ENCODE measurements around the gene RTP5.
"Not testable (repeated sequence)": the region's sequence is repeated elsewhere in the genome, so short reads cannot be mapped to it uniquely, and the experiment has no call there.

RTP5 gene

DNA sequence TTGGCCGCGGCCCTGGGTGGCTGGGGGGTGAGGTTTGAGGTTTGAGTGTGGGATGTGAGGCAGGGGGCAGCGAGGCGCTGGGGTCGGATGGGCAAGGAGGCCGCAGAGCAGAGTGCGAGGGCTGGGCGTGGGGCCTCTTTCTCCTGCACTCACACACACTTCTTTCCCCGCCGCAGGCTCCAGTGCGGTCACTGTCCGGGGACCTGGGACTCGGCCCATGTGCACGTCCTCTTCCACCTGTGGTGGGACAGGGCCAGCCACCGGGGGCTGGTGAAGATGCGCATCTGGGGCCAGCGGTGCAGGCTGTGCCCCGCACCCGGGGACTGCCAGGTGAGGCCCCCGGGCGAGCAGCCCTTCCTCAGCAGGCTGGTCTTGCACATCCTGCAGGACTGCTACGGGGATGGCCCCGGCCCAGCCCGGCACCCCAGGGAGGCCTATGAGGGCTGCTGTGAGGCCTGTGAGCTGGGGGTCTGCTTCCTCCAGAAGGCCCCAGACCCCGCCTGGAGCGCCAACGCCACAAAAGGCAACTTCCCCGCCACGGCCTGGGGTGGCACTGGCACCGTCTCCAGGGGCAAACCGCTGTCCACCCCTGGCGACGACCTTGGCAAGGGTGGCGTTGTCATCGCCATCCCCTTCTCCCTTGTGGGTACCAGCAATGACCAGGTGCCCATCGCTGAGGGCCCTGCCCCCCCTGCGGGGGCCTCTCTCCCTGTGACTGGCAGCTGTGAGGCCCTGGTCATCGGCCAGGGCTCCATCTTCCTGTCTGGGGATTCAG lies 2.2 kb downstream of the RTP5 start:
- no peak for DNase-seq

DNA sequence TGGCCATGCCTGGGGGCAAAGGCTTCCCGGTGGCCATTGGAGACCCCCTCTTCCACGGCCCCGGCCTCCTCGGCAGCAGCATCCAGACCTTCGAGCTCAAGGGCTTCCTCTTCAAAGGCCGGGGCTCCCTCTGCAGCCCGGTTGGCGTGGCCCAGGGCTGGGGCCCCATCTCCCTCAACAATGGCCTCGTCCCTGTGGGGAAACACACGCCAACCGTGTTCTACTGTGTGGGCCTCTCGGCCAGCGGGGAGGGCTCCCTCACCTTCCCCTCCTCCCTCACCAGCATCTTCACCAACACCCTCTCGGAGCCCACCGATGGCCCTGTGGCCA lies 2.7 kb downstream of the RTP5 start:
- DNase-seq, result no peak

DNA sequence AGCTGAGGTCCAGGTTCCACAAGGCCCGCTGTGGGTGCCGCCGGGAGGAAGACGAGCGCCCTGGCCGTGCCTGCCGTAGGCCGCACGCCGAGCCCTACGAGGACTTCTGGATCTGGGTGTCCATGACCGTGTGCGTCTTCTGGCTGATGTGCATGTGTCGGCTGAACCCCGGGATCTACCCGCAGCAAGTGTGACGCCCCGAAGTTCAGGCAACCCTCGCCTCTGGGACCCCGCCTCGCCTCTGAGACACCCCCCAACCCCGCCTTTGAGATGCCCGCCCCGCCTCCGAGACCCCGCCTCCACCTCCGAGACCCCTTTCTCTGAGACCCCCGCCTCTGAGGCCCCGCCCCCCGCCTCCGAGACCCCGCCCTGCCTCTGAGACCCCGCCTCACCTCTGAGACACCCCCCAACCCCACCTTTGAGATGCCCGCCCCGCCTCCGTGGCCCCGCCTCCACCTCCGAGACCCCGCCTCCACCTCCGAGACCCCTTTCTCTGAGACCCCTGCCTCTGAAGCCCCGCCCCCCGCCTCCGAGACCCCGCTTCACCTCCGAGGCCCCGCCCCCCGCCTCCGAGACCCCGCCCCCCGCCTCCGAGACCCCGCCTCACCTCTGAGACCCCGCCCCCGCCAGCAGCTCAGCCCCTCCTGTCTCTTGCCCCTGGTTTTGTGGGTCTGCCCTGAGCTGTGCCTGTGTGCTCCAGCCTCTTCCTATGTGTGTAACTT lies 3.7 kb downstream of the RTP5 start:
- DNase-seq, result no peak

DNA sequence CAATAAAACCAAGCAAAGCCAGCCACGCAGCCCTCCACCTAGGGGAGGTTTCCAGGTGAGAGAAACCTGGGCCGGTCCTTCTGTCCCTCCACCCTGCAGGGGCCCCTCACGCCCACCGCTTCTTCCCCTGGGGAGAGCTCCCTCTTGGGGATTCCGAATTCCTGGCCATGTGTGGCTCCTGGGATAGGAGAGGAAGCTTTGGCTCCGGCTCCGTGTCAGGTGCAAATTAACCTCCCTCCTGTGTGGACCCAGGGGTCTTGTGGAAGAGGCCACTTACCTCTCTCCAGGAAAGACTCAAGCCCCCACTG lies 4.2 kb downstream of the RTP5 start:
- no peak for DNase-seq

DNA sequence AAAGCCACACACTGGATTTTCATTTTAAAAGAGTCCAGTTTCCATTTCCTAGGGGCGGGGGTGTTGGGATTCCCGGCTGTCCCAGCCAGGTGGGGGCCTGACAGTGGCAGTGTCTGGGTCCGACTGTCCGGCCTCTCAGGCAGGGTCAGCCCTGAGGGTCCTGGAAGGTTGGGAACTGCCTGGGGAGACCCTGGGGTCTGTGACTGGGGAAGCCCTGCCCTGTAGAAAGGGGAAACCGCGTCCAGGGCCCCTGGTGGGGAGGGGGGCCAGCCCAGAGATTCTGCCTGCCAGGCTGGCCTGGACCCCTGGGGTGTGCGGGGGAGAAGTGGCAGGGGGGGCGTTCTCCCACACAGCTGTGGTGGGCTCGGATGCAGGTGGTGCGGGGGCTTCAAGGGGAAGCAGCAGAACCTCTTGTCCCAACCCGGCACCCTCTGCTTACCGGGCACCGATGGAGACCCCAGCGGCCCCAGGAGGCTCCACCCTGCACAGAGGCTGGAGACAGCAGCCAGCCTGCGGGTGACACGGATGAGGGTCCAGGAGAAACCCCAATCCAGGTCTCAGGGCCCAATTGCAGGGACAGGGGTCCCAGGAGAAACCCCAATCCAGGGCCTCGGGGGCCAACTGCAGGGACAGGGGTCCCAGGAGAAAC lies 4.9 kb downstream of the RTP5 start:
- DNase-seq, result no peak

DNA sequence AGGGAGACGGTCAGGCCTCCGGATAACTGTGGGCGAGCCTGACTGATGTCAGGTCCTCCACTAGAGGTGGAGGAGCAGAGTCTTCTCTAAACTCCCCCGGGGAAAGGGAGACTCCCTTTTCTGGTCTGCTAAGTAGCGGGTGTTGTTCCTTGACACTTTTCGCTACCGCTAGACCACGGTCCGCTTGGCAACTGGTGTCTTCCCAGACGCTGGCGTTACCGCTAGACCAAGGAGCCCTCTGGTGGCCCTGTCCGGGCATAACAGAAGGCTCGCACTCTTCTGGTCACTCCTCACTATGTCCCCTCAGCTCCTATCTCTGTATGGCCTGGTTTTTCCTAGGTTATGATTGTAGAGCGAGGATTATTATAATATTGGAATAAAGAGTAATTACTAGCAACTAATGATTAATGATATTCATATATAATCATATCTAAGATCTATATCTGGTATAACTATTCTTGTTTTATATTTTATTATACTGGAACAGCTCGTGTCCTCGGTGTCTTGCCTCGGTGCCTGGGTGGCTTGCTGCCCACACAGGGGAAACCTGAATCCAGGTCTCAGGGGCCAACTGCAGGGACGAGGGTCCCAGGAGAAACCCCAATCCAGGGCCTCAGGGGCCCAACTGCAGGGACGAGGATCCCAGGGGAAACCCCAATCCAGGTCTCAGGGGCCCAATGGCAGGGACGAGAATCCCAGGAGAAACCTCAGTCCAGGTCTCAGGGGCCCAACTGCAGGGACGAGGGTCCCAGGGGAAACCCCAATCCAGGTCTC lies 6.4 kb downstream of the RTP5 start:
- DNase-seq, result not testable (repeated sequence)

DNA sequence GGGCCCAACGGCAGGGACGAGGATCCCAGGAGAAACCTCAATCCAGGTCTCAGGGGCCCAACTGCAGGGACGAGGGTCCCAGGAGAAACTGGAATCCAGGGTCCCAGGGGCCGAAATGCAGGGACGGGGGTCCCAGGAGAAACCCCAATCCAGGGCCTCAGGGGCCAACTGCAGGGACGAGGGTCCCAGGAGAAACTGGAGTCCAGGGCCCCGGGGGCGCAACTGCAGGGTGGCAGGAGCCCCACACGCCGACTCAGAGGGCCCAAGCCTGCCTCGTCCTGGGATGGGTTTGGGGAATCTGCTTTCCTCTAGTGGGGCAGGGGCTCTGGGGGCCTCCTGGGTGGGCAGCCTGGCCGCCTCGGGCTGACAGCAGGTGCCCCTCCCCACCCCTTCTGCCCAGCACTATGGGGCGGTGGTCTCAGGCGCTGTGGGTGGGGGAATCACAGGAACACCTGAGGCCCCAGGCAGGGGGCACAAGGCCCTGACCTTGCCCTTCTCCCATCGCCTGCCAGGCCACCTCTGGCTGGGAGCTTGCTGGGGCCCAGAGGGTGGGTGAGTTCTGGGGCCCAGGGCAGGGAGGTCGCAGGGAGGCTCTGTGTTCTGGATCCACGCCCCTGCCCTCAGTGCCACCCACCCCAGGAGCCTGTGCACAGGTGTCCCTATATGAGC lies 7.1 kb downstream of the RTP5 start:
- no peak for DNase-seq

DNA sequence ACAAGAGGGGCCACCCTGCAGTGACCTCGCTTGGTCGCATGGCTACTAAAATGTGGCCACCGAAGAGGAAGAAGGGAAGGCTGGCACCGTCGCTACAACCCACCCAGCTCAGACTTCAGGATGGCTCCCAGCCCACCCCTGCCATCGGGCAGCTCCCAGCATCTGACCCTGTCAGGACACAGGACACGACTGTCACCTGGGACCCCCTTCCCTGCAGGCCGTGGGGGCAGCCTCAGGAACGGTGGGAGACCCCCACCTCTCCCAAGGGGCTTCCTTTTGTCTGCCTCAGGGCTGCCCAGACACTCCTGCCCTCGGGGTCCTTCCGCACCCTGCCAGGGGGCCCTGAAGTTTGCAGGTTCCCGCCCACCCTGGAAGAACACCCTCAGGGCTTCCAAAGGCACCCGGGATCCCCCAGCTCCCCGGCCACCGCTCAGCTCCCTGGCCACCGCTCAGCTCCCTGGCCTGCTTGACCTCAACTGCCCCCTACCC lies 7.7 kb downstream of the RTP5 start:
- DNase-seq, result no peak

DNA sequence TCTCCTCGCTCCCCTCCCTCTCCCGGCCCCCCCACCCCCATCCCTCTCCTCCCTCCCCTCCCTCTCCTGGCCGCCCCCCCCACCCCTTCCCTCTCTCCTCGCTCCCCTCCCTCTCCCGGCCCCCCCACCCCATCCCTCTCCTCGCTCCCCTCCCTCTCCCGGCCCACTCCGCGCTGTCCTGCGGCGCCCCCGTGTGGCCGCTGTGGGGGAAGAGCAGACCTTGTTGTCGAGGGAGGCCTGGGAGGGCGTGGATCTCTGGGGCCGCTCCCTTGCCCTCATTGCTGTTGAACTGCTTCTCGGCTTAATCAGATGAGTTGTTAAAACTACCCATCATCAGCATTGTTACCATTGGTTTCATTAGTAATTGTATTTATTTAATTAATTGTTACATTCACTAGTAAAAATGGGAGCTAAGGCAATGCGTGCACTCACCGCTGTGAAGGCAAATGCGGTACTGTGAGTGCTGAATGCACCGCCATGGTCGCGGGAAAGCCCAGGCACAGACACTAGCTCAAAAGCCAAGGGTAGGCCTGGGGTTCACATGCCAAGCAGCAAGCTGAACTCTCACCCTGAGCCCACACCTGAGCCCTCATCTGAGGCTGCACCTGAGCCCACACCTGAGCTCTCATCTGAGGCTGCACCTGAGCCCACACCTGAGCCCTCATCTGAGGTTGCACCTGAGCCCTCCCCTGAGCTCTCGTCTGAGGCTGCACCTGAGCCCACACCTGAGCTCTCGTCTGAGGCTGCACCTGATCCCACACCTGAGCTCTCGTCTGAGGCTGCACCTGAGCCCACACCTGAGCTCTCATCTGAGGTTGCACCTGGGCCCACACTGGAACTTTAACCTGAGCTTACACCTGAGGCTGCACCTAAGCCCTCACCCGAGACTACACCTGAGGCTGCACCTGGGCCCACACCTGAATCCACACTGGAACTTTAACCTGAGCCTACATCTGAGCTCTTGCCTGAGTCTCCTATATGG lies 8.8 kb downstream of the RTP5 start:
- peak; percentile 80 for DNase-seq

DNA sequence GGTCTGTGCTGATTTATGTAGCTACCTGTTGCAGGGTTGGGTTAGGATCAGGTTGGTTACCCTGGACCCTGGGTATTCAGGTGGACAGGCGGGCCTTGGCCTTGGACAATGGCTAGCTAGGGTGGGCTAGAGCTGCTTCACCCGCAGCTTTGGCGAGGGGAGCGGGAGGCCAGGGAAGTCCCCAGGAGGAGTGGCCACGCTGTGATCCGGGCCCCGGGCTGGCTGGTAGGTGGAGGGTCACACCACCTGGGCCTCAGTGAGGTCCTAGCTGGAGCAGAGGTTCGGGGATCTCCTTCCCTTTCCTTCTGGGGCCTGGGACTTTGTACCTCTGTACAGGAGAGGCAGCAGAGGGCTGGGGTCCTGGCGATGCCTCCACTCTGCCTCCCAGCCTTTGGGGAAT lies 9.8 kb downstream of the RTP5 start:
- no peak for DNase-seq

DNA sequence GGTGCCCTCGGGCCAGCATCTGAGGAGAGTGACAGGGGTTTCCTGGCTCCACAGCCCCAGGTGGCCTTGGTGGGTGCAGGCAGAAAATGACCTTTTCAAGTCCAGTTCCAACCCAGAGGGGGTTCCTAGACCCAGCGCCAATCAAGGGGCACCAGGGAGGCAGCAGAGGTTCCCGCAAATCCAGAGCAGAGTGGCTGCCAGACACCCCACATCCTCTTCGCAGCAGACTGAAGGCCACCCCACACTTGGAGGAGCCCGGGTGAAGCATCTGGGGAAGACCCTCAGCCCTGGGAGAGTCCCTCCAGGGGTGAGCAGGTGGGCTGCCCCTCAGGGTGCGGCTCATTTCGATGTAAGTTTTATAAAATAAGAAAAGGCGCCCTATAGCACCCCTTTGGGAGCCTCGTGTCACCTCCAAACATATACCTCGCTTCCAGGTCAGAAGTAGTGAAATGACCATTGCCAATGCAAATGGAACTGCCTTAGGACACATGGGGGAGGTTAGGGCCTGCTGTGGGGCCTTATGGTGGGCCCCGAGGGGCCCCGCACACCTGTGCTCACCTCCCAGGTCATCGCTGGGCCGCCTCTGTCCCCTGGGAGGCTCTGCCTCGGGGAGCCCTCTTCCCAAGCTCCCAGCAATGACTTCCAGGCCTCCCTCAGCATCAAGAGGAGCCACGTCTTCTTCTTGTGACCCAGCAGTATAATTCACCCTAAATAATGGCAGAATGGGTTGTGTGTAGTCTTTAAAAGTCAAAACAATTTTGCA lies 11.0 kb downstream of the RTP5 start:
- no peak for DNase-seq

DNA sequence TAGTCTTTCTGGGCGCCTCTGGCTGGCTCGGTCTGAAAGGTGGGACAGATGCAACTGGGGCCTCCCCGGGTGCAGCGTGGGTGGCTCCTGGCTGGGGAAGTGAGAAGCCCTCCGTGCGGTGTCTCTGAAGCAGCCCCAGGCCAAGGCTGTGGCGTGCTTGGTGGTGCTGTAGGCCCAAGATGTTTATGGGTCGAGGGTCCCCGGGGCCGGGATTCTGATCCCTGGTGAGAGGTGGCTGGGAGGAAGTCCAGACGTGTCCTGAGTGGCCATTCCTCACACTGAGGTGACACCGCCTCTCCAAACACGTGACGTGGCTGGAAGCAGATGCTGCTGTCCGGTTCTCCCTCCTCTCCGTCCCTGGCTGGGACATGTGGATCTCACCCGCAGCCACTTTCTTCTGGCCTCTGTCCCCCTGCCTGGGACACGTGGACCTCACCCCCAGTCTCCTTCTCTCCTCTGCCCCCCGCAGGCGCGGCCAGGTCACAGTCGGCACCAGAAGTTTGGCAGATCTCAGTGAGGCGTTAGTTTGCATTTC lies 12.6 kb downstream of the RTP5 start:
- DNase-seq, result peak; percentile 76

DNA sequence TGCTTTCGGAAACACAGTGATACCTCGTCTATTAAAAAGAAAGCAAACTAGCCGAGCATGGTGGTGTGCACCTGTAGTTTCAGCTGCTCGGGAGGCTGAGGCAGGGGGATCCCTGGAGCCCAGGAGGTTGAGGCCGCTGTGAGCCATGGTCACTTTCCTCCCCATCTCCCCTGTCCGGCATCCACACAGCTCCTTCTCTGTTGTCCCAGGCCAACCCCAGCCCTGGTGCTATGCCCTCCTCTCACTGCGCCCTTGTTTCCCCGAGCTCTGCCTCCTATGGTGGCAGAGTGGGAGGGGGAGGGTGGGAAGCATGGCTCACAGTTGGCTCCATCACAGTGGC lies 15.4 kb downstream of the RTP5 start:
- DNase-seq, result no peak

DNA sequence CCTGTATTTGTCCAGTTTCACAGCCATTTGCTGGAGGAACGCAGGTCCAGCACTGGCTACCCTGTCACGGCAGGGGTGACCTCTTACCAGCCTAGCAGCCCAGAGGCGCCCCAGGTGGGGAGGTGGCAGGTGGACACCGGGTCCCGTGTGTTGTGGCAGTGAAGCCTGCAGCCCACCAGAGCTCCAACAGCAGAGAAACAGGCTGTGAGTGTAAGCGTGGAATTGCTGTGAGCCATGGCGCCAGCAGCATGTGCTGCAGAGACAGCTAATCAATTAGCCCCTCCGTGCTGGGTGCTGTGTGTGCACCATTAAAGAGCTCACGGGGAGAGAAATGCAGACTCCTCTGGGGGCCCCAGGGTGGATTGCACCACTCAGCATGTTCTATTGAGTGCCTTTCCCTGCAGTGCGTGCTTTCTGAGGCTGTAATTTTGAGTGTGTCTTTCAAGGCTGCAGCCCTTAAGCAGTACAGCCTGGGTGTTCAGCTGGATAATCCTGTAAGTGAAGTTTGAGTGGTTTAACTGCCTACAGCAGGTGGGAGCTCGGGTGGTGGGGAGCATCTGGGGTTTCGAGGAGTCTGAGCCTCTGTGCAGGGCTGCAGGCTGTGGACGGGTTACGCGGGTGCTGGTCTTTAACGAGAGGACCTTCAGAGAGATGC lies 15.9 kb downstream of the RTP5 start:
- DNase-seq, result no peak

DNA sequence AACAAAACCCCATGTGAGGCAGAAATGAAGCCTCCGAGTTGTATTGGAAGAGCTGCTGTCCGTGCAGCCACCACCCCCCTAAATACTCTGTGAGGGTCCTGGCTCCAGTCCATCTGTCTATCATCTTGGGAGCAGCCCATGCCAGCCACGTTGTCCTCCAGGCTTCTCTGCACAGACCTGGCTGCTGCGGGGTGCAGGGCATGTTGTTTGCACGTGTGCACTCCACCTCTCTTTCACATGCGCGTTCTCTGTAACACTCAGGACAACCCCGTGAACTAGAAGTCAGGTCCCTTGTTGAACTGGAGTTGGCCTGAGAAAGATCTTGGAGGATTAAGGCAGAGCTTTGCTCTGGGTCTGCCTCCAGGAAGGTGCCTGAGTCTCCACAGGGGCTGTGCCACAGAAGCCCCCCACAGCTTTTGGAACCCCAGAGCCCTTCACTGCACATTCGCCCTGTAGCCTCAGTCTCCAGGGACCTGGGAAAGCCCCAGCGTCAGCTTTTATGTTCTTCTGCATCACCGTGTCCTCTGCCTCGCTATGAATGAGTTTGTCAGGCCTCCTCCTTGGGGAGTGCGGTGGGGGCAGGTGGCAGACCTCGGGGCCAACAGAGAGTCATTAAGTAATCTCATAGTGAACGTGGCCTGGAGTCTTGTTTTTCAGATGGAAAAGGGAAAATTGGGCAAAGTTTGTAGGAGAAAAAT lies 16.6 kb downstream of the RTP5 start:
- DNase-seq, result no peak

DNA sequence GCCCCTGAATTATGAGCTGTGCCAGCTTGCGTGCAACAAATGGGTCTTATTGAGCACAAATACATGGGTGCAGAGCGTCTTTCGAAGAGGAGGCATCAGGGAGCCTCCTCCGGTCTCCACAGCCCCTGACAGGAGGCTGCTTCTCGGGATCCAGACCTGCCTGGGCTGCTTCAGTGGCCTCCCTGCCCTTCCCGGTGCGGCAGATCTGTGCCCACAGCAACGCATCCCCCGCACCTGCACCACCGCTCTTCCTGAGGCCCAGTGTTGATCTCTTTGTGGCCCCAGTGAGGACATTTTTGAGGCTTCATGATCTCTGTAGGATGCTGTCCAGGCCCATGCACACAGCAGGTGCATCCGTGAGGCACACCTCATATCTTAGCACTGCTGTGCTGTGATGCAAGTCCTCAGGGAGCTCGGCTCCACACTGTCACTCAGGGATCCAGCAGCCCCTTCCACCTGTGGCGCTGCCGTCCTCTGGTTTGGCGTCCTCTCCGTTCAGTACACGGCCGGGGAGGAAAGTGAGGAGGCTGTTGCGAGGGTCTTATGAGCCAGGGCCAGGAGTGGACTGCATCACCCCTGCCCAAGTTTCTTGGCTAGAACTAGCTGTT lies 17.4 kb downstream of the RTP5 start:
- no peak for DNase-seq

DNA sequence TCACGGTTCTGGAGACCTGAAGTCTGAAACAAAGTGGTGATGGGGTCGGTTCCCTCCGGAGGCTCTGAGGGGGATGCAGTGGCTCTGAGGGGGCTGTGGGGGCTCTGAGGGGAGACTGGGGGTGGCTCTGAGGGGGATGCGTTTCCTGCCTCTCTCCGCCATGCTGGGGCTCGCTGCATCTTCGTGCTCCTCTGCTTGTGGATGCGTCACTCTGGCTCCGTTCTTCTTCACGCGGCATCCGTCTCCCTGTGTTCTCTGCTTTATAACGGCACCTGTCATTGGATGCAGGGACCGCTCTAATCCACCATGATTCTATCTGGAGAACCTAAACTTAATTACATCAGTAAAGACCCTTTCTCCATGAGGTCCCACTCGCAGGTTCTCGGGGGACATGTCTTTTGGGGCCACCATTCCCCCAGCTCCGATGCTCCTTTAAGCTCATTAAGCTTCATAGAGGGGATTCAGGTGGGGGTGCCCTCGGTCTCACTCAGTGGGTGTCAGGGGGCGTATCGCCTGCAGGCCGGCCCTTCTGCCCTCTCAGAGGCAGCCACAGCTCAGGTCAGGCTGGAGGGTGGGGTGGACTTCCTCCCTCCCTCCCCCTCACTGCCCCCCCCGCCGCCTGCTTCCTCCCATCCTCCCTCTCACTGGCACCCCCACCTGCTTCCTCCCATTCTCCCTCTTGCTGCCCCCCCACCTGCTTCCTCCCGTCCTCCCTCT lies 18.4 kb downstream of the RTP5 start:
- no peak for DNase-seq

DNA sequence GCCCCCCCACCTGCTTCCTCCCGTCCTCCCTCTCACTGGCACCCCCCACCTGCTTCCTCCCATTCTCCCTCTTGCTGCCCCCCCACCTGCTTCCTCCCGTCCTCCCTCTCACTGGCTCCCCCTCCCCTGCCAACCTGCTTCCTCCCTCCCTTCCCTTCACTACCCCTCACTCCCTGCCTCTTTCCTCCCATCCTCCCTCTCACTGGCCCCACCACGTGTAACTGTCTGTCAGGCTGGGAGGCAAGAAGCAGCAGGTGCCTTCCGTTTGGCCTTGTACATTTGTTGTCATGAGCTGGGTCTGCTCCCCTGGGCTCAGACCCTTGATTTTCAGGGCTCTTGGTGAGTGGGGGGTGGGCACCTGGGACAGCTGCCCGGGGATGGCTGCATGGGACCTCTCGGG lies 19.1 kb downstream of the RTP5 start:
- no peak for DNase-seq
